ENCODE data around the gene C2orf92.

The C2orf92 gene

DNA sequence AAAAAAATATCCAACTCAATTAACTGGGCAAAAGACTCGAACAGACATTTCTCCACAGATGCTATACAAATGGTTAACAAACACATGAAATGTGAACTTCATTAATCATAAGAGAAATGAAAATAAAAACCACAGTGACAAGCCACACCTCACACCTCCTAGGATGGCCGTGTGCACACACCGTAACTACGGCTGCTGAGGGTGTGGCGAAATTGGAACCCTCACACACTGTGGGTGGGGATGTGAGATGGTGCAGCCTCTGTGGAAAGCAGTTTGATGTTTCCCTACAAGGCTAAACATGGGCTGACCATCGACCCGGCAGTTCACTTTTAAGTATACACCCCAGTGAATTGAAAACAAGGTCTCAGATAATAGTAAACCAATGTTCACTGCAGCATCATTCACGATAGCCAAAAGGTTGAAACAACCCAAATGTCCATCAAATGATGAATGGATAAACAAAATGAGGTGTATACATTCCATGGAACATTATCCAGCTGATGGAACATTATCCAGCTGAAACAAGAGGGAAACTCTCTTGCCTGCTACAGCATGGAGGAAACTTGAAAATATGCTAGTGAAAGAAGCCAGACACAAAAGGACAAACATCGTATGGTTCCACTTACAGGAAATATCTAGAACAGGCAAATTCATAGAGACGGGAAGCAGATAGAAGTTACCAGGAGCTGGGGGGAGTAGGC lies 76.1 kb downstream of the C2orf92 start:
- DNase-seq (ENCODE audit: low spot score): no peak

- DNase-seq (ENCODE audit: low spot score): no peak
Observed at GRCh38 chr2:97747285-97747684, 77.8 kb downstream of the C2orf92 start.

- DNase-seq (ENCODE audit: low spot score): no peak
Observed at GRCh38 chr2:97747716-97748115, 78.2 kb downstream of the C2orf92 start.

DNA sequence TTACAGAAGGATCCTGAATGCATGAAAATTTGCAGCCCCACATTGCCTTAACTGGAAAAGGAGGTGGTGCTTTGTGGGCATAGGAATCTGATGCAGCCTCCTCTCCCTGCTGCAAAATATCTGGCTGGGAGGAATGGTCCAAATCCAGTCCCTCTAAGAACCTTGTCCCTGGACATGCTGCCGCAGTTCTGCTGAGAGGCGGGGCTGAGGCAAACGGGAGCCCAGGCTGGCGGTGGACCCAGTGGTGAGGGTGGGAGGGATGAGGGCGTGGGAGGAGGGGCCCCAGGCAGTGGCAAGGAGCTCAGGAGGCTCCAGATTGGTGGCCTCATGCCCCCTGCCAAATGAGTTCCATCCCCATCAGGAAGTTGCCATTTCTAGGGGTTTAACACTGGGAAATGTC lies 80.1 kb downstream of the C2orf92 start:
- no peak for DNase-seq (ENCODE audit: low spot score)

- DNase-seq (ENCODE audit: low spot score): no peak
Observed at GRCh38 chr2:97750017-97750416, 80.5 kb downstream of the C2orf92 start.

DNA sequence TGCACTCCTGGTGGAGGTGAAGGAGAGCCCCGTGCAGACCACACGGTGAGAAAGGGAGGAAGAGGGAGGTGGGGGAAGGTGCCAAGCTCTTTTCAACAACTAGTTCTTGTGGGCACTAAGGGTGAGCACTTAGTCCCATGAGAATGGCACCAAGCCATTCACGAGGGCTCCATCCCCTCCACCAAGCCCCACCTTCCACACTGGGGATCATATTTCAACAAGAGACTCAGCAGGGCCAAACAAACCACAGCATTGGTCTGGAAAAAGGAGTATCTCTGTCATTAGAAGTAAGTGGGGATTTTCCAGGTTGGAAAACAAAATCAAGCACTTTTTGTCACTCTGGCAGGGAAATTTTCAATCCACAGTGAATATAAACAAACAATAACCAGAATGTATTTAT lies 82.2 kb downstream of the C2orf92 start:
- DNase-seq (ENCODE audit: low spot score): no peak
